Vagina (tissue), 2 donors: ENCODE measurements around the gene ZNF541. TPM values are rescaled to one million over a fixed set of nuclear protein-coding genes. Genes with fewer than 3 reads are reported as not detected.
A peak's percentile ranks its signal among the peaks of the same experiment; 100 is the strongest.
"Not testable (repeated sequence)": the region's sequence is repeated elsewhere in the genome, so short reads cannot be mapped to it uniquely, and the experiment has no call there.

ENCODE experiments used
- DNase-seq, 2 donors: peaks; one replicate each; pipeline ENCODE4 v3.0.0-alpha.2; 2017; ENCODE audit errors: extremely low spot score in 2 of 2
- H3K27ac ChIP-seq: fragments of 200-600 bp; sonication (generic); one replicate; pipeline ENCODE4 v1.5.1; 2019
- H3K27me3 ChIP-seq: fragments of 200-600 bp; sonication (generic); one replicate; pipeline ENCODE4 v1.5.1; 2019
- H3K36me3 ChIP-seq, 2 donors: fragments of 200-600 bp; sonication (generic); one replicate each; pipeline ENCODE4 v1.5.1; 2017 to 2019
- H3K4me1 ChIP-seq: fragments of 200-600 bp; sonication (generic); one replicate; pipeline ENCODE4 v1.5.1; 2019
- H3K4me3 ChIP-seq, 2 donors: fragments of 200-600 bp; sonication (generic); 1 replicate in 1 of 2; 2 replicates in 1 of 2; pipeline ENCODE4 v1.5.1; 2016 to 2019
- H3K9me3 ChIP-seq: fragments of 200-600 bp; sonication (generic); one replicate; pipeline ENCODE4 v1.5.1; 2019
- CTCF ChIP-seq, 3 experiments: fragments of 450-650 bp in 2 of 3; fragments of 200-600 bp in 1 of 3; sonication (generic) in 1 of 3; IDR thresholded peaks; one replicate each; pipeline ENCODE4 v1.5.1; 2017 to 2019; ENCODE audit warnings: antibody characterized with exemption in 3 of 3, mild to moderate bottlenecking in 2 of 3, moderate library complexity in 2 of 3
- POLR2A ChIP-seq, 2 donors: fragments of 450-650 bp; IDR thresholded peaks; one replicate each; pipeline ENCODE4 v1.6.1; 2017; ENCODE audit warnings: antibody characterized with exemption in 2 of 2, mild to moderate bottlenecking in 2 of 2, moderate library complexity in 2 of 2
- POLR2AphosphoS5 ChIP-seq, 2 donors: sonication (generic); formaldehyde crosslinking; IDR thresholded peaks; one replicate each; pipeline ENCODE4 v1.9.0; 2017; ENCODE audit warnings: antibody characterized with exemption in 2 of 2, mild to moderate bottlenecking in 2 of 2, low read depth in 1 of 2; ENCODE audit not compliant: insufficient read depth in 1 of 2
- intact Hi-C: fragments of 100-400 bp; cut with DNase I; formaldehyde crosslinking; loops from one replicate; pipeline ENCODE4 v1.15.1; 2023
- total RNA-seq: library from RNA; depleted of rRNA; stranded (reverse); fragments of >200 nt; gene quantifications from one replicate; pipeline ENCODE4 v1.2.3, GENCODE V29; 2016

ZNF541 gene
- total RNA-seq, 1 donor from 2014 or later, result not detected

GRCh38 chr19:47603706-47604565 lies 31.0 kb upstream of the ZNF541 start:
- Histone ChIP-seq H3K4me1 (peaks cover 31% of the 10 kb centered on the region), H3K4me3 (no peak overlapping the region), H3K27ac (no peak overlapping the region), H3K9me3 (no peaks in the 10 kb centered on the region), H3K36me3 (no peaks in the 10 kb centered on the region), H3K27me3 (no peaks in the 10 kb centered on the region)
- no peak for TF ChIP-seq POLR2AphosphoS5 (IDR thresholded peaks at IDR 0.05; ENCODE audit: insufficient read depth in 1 of 2, low read depth in 1 of 2)
- DNase-seq, result no peak
- intact Hi-C loops, result loop anchor here (10.0 kb wide), 1 partner anchor 89 kb away; the partner anchor contains the start of gene NAPA

GRCh38 chr19:47601180-47601904 lies 28.4 kb upstream of the ZNF541 start:
- Histone ChIP-seq H3K9me3 (no peaks in the 10 kb centered on the region), H3K4me3 (peak overlapping the region; percentile 43 to 62), H3K36me3 (no peaks in the 10 kb centered on the region), H3K27me3 (no peaks in the 10 kb centered on the region), H3K4me1 (peaks cover 25% of the 10 kb centered on the region), H3K27ac (peak overlapping the region; percentile 77)
- no peak for DNase-seq
- intact Hi-C loops, result loop anchor here (10.0 kb wide), 1 partner anchor 87 kb away; the partner anchor contains the start of gene NAPA
- no peak for TF ChIP-seq CTCF (IDR thresholded peaks at IDR 0.05)
- TF ChIP-seq POLR2AphosphoS5 (IDR thresholded peaks at IDR 0.05; ENCODE audit: insufficient read depth in 1 of 2, low read depth in 1 of 2), result peak in 1 of 2 donors; percentile 31

GRCh38 chr19:47600246-47601179 lies 27.6 kb upstream of the ZNF541 start:
- Histone ChIP-seq H3K27me3 (no peaks in the 10 kb centered on the region), H3K4me1 (peaks cover 25% of the 10 kb centered on the region)
- intact Hi-C loops, result loop anchor here (10.0 kb wide), 1 partner anchor 86 kb away; the partner anchor contains the start of gene NAPA

GRCh38 chr19:47599671-47600245 lies 26.8 kb upstream of the ZNF541 start:
- not testable (repeated sequence) for DNase-seq, H3K36me3 ChIP-seq, H3K27me3 ChIP-seq, H3K9me3 ChIP-seq
- Histone ChIP-seq H3K4me3 (peak overlapping the region; percentile 43 to 62), H3K4me1 (peaks cover 25% of the 10 kb centered on the region), H3K27ac (peak overlapping the region; percentile 77)
- intact Hi-C loops, result loop anchor here (10.0 kb wide), 2 partner anchors 85 to 95 kb away; partner anchors contain the start of gene NAPA

More at GRCh38 chr19:47600246-47601179, 27.6 kb upstream of the ZNF541 start:
- peak overlapping the region; percentile 43 to 62 for H3K4me3 ChIP-seq
- DNase-seq, result peak; percentile 98 to 99
- peak overlapping the region; percentile 77 for H3K27ac ChIP-seq
- peak; percentile 91 to 98 for TF ChIP-seq POLR2AphosphoS5 (IDR thresholded peaks at IDR 0.05; ENCODE audit: insufficient read depth in 1 of 2, low read depth in 1 of 2)
- no peak for TF ChIP-seq CTCF (IDR thresholded peaks at IDR 0.05)
- TF ChIP-seq POLR2A (IDR thresholded peaks at IDR 0.05), result peak in 1 of 2 donors; percentile 88
- no peaks in the 10 kb centered on the region for H3K9me3 ChIP-seq
- no peaks in the 10 kb centered on the region for H3K36me3 ChIP-seq

GRCh38 chr19:47598407-47599349 lies 25.7 kb upstream of the ZNF541 start:
- peak overlapping the region; percentile 43 to 62 for H3K4me3 ChIP-seq
- TF ChIP-seq CTCF (IDR thresholded peaks at IDR 0.05) (no peak), POLR2AphosphoS5 (IDR thresholded peaks at IDR 0.05; ENCODE audit: insufficient read depth in 1 of 2, low read depth in 1 of 2) (peak; percentile 58 to 74), POLR2A (IDR thresholded peaks at IDR 0.05) (no peak)
- peaks cover 25% of the 10 kb centered on the region for H3K4me1 ChIP-seq
- intact Hi-C loops, result loop anchor here (10.0 kb wide), 1 partner anchor 96 kb away; no protein-coding TSS in a partner anchor
- H3K27ac ChIP-seq, result peak overlapping the region; percentile 77
- H3K36me3 ChIP-seq, result no peaks in the 10 kb centered on the region
- no peaks in the 10 kb centered on the region for H3K27me3 ChIP-seq
- no peaks in the 10 kb centered on the region for H3K9me3 ChIP-seq
- peak in 1 of 2 donors; percentile 91 for DNase-seq
